Ishikawa (cell line): Measurements from ENCODE around the gene RBM24.

ENCODE experiments used
- EP300 ChIP-seq: IDR thresholded peaks from 2 replicates; pipeline ENCODE4 v1.6.1; 2012; ENCODE audit warnings: borderline replicate concordance
- RAD21 ChIP-seq: IDR thresholded peaks from 2 replicates; pipeline ENCODE4 v1.6.1; 2012; ENCODE audit warnings: low read depth
- TCF12 ChIP-seq: IDR thresholded peaks from 2 replicates; pipeline ENCODE4 v1.6.1; 2012; ENCODE audit warnings: low read depth
- TEAD4 ChIP-seq: IDR thresholded peaks from 2 replicates; pipeline ENCODE4 v1.6.1; 2012
- TF ChIP-seq, protein P1 (sequence below): IDR thresholded peaks from 2 replicates; pipeline ENCODE4 v1.6.1; 2012

GRCh38 chr6:17239260-17239659 is 41.9 kb upstream of the RBM24 start:
- no peak for TF ChIP-seq RAD21
- TF ChIP-seq, protein P1, sequence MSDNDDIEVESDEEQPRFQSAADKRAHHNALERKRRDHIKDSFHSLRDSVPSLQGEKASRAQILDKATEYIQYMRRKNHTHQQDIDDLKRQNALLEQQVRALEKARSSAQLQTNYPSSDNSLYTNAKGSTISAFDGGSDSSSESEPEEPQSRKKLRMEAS = no peak
- TF ChIP-seq EP300 = no peak
- TF ChIP-seq TEAD4 = no peak
- no peak for TF ChIP-seq TCF12
